Fibroblast of pulmonary artery (primary cell): ENCODE measurements around the gene KIDINS220.
A peak's percentile ranks its signal among the peaks of the same experiment; 100 is the strongest.

ENCODE experiments used
- DNase-seq: peaks from one replicate; pipeline ENCODE4 v3.0.0-alpha.2; 2010; ENCODE audit warnings: low read depth
- H3K4me3 ChIP-seq: replicated peaks from 2 replicates; pipeline ENCODE4 v1.5.1; 2011; ENCODE audit warnings: low read depth, mild to moderate bottlenecking, control low read depth, low read length, moderate library complexity
- TF ChIP-seq, protein P1 (sequence below): IDR thresholded peaks from 2 replicates; pipeline ENCODE4 v1.5.1; 2011; ENCODE audit warnings: mild to moderate bottlenecking, control low read depth, low read length, inconsistent platforms; ENCODE audit errors: missing control alignments

Gene KIDINS220

GRCh38 chr2:8861797-8862196 lies 24.4 kb upstream of the KIDINS220 start:
- H3K4me3 ChIP-seq, result no peak overlapping the region
- DNase-seq, result no peak
- TF ChIP-seq, protein P1, sequence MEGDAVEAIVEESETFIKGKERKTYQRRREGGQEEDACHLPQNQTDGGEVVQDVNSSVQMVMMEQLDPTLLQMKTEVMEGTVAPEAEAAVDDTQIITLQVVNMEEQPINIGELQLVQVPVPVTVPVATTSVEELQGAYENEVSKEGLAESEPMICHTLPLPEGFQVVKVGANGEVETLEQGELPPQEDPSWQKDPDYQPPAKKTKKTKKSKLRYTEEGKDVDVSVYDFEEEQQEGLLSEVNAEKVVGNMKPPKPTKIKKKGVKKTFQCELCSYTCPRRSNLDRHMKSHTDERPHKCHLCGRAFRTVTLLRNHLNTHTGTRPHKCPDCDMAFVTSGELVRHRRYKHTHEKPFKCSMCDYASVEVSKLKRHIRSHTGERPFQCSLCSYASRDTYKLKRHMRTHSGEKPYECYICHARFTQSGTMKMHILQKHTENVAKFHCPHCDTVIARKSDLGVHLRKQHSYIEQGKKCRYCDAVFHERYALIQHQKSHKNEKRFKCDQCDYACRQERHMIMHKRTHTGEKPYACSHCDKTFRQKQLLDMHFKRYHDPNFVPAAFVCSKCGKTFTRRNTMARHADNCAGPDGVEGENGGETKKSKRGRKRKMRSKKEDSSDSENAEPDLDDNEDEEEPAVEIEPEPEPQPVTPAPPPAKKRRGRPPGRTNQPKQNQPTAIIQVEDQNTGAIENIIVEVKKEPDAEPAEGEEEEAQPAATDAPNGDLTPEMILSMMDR, result no peak

DNA sequence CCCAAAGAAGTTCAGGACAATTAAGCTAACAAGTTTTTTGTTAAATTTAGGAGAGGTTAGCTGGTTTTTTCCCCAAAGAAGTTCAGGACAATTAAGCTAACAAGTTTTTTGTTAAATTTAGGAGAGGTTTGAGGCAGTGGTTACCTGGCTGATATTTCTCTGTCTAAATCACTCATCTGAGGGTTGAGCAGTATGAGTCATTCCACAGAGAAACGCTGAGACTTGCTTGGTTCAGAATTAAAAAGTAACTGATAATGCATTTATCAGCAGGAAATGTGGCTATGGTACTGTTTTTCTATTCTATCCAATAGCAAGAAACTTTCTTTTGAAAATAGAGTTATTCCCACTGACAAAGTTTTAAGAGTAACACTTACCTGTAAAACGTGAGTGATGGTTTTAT lies 22.8 kb upstream of the KIDINS220 start:
- TF ChIP-seq, protein P1, result no peak
- no peak overlapping the region for H3K4me3 ChIP-seq
- peak; percentile 12 for DNase-seq

DNA sequence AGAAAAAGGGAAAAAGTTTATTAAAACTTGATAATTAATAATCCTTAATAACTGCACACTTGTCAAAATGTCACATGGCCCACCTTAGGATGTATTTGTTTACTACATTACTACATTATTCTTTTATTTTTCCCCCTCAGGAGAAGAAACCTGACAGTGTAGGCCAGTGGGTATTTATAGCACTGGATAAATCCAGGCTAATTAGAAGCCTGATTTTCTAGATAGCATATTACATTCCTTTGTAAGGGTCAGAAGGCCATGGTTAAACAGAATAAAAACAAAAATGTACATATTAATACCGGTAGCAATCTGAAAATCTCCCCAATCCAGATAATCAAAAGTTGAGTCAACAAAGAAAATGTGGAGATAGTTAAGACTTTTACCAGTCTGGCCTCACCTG lies 21.5 kb upstream of the KIDINS220 start:
- TF ChIP-seq, protein P1, result no peak
- DNase-seq, result no peak
- H3K4me3 ChIP-seq, result no peak overlapping the region

GRCh38 chr2:8858264-8858663 lies 20.9 kb upstream of the KIDINS220 start:
- H3K4me3 ChIP-seq, result no peak overlapping the region
- no peak for DNase-seq
- TF ChIP-seq, protein P1, result no peak

GRCh38 chr2:8857709-8858108 lies 20.3 kb upstream of the KIDINS220 start:
- no peak for DNase-seq

DNA sequence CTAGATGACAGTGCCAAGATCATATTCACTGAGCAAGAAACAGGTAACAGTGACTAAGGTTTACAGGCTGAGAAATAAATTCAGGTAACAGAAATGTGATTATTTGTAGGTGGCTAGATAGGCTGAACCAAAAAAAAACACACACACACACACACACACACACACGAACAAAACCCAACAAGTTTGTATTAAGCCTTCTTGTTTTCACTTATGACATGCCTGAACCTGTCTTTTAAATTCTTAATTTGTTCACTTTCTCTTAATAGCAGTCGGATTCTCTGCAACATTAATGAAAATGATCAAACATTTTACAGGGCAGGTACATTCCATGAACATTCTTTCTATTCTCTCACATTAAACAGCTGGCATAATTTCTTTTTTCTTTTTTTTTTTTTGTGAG lies 18.8 kb upstream of the KIDINS220 start:
- H3K4me3 ChIP-seq, result no peak overlapping the region
- TF ChIP-seq, protein P1, result no peak
- DNase-seq, result no peak

More at GRCh38 chr2:8857709-8858108, 20.3 kb upstream of the KIDINS220 start:
- TF ChIP-seq, protein P1, result no peak
- H3K4me3 ChIP-seq, result no peak overlapping the region

- TF ChIP-seq, protein P1, result no peak
- no peak overlapping the region for H3K4me3 ChIP-seq
- no peak for DNase-seq
Observed at GRCh38 chr2:8855010-8855409, 17.6 kb upstream of the KIDINS220 start.
